Right renal cortex interstitium (tissue), 3 donors: ENCODE data around the gene TNNT2. TPM values are rescaled to one million over a fixed set of nuclear protein-coding genes. Genes with fewer than 3 reads are reported as not detected.

Experiments
- DNase-seq, 3 donors: peaks; one replicate each; pipeline ENCODE4 v3.0.0-alpha.2; 2013; ENCODE audit warnings: low read depth in 3 of 3, low spot score in 2 of 3
- polyA plus RNA-seq, 3 donors: library from polyadenylated mRNA; unstranded; fragments of 120-200 nt; gene quantifications; one replicate each; pipeline ENCODE4 v1.2.1, GENCODE V29; 2013; ENCODE audit not compliant: insufficient read length in 3 of 3

The TNNT2 gene
- 10 to 100 TPM; 64.7 to 73.7 (median 72.2) TPM for polyA plus RNA-seq

- no peak for DNase-seq
These were observed at the start of gene TNNT2 for GRCh38 chr1:201377611-201378092. TSS of gene TNNT2 (minus strand) at chr1:201377680. CDS start at chr1:201373254, 4,426 bp downstream.

GRCh38 chr1:201426479-201427310 lies 49.2 kb upstream of the TNNT2 start:
- no peak for DNase-seq

- DNase-seq = no peak
These were observed 46.7 kb upstream of the TNNT2 start for GRCh38 chr1:201424146-201424545.

GRCh38 chr1:201423655-201424054 lies 46.2 kb upstream of the TNNT2 start:
- DNase-seq = no peak

- DNase-seq = no peak
These were observed 45.1 kb upstream of the TNNT2 start for GRCh38 chr1:201422436-201423030.

GRCh38 chr1:201422026-201422425 lies 44.5 kb upstream of the TNNT2 start:
- DNase-seq = no peak

GRCh38 chr1:201421041-201421440 lies 43.6 kb upstream of the TNNT2 start:
- no peak for DNase-seq

- no peak for DNase-seq
These were observed 43.1 kb upstream of the TNNT2 start for GRCh38 chr1:201420608-201421002.

- no peak for DNase-seq
These were observed 42.5 kb upstream of the TNNT2 start for GRCh38 chr1:201419746-201420607.

GRCh38 chr1:201419256-201419655 lies 41.8 kb upstream of the TNNT2 start:
- DNase-seq = no peak

GRCh38 chr1:201418461-201418860 lies 41.0 kb upstream of the TNNT2 start:
- no peak for DNase-seq

- DNase-seq = no peak
These were observed 36.7 kb upstream of the TNNT2 start for GRCh38 chr1:201414051-201414738.

- DNase-seq = no peak
These were observed 33.8 kb upstream of the TNNT2 start for GRCh38 chr1:201411292-201411691.

GRCh38 chr1:201409440-201409839 lies 32.0 kb upstream of the TNNT2 start:
- no peak for DNase-seq

- DNase-seq = no peak
These were observed 31.3 kb upstream of the TNNT2 start for GRCh38 chr1:201408834-201409200.

GRCh38 chr1:201408176-201408833 lies 30.8 kb upstream of the TNNT2 start:
- DNase-seq = no peak

GRCh38 chr1:201406831-201407406 lies 29.4 kb upstream of the TNNT2 start:
- DNase-seq = no peak

- no peak for DNase-seq
These were observed 28.0 kb upstream of the TNNT2 start for GRCh38 chr1:201405484-201405831.

GRCh38 chr1:201404722-201405483 lies 27.4 kb upstream of the TNNT2 start:
- DNase-seq = no peak
